Measurements from ENCODE around the gene KIF3A.

KIF3A gene

GRCh38 chr5:132736853-132737833 is at the start of gene KIF3A (continued):
- no peak for TF ChIP-seq PRDM2 (tag by site-specific recombination; IDR thresholded peaks at IDR 0.05; ENCODE audit: borderline replicate concordance)
- TF ChIP-seq ZSCAN30 (tag by site-specific recombination; IDR thresholded peaks at IDR 0.05), result 0 out of 2 replicates have a peak, but pooled peaks have one; percentile 19
- no peak; the same call in 1 of the 2 replicates for TF ChIP-seq ZBTB11 (tag by site-specific recombination; conservative IDR thresholded peaks at IDR 0.05; ENCODE audit: low read depth)
- TF ChIP-seq ZNF2 (tag by site-specific recombination; IDR thresholded peaks at IDR 0.05), result no peak
- peak; percentile 72; the same call in 1 of the 2 replicates for TF ChIP-seq ZNF610 (tag by site-specific recombination; IDR thresholded peaks at IDR 0.05; ENCODE audit: borderline replicate concordance)
- 0 out of 2 replicates have a peak, but pooled peaks have one; percentile 20 for TF ChIP-seq YY2 (tag by site-specific recombination; IDR thresholded peaks at IDR 0.05)
- TF ChIP-seq ZNF596 (tag by site-specific recombination; IDR thresholded peaks at IDR 0.05), result no peak; the same call in 1 of the 2 replicates
- TF ChIP-seq ZNF501 (tag by site-specific recombination; IDR thresholded peaks at IDR 0.05), result no peak; the same call in 1 of the 2 replicates
- TF ChIP-seq OVOL3 (tag by site-specific recombination; IDR thresholded peaks at IDR 0.05), result 0 out of 2 replicates have a peak, but pooled peaks have one; percentile 13
- TF ChIP-seq ZNF341 (tag by site-specific recombination; IDR thresholded peaks at IDR 0.05; ENCODE audit: low read depth), result no peak
- TF ChIP-seq SCRT1 (tag by site-specific recombination; IDR thresholded peaks at IDR 0.05; ENCODE audit: borderline replicate concordance), result no peak
- TF ChIP-seq KLF16 (tag by site-specific recombination; IDR thresholded peaks at IDR 0.05), result no peak; the same call in none of the 2 replicates
- TF ChIP-seq ELK4 (IDR thresholded peaks at IDR 0.05; ENCODE audit: borderline replicate concordance, low read depth, low read length), result no peak
- no peak for TF ChIP-seq IKZF3 (tag by site-specific recombination; IDR thresholded peaks at IDR 0.05)
- TF ChIP-seq PBX3 (CRISPR knock-in tag; IDR thresholded peaks at IDR 0.05), result peak; percentile 83; the same call in 1 of the 2 replicates
- TF ChIP-seq ZNF366 (tag by site-specific recombination; conservative IDR thresholded peaks at IDR 0.05), result no peak
- no peak for TF ChIP-seq PRDM10 (tag by site-specific recombination; IDR thresholded peaks at IDR 0.05)
- no peak for TF ChIP-seq ZNF555 (tag by site-specific recombination; conservative IDR thresholded peaks at IDR 0.05)
- TF ChIP-seq ZNF561 (tag by site-specific recombination; IDR thresholded peaks at IDR 0.05; ENCODE audit: borderline replicate concordance), result peak; percentile 70
- no peak for TF ChIP-seq ZNF837 (tag by site-specific recombination; IDR thresholded peaks at IDR 0.05)
- TF ChIP-seq GFI1B (tag by site-specific recombination; IDR thresholded peaks at IDR 0.05), result no peak
- no peak for TF ChIP-seq TCF7L2 (IDR thresholded peaks at IDR 0.05; ENCODE audit: borderline replicate concordance, low read depth, low read length)

Data from HEK293 (cell line).